G401.6 (cell line): ENCODE results near the gene UGT1A10.
"Not testable (repeated sequence)": the region's sequence is repeated elsewhere in the genome, so short reads cannot be mapped to it uniquely, and the experiment has no call there.

Experiments
- FAIRE-seq: peaks from 2 replicates; lab custom pipeline; 2012; peaks lifted over from hg19 to GRCh38; lab: Jason Lieb, UNC

UGT1A10 gene

GRCh38 chr2:233745073-233745755, 109.0 kb downstream of the UGT1A10 start:
- no peak for FAIRE-seq

GRCh38 chr2:233745838-233746237, 109.6 kb downstream of the UGT1A10 start:
- FAIRE-seq, result not testable (repeated sequence)

- FAIRE-seq, result no peak
Measured at GRCh38 chr2:233746475-233747282, 110.4 kb downstream of the UGT1A10 start.

- FAIRE-seq, result no peak
Measured at GRCh38 chr2:233747283-233747544, 111.0 kb downstream of the UGT1A10 start.

- FAIRE-seq, result not testable (repeated sequence)
Measured at GRCh38 chr2:233750689-233751088, 114.4 kb downstream of the UGT1A10 start.

GRCh38 chr2:233751212-233752009, 115.2 kb downstream of the UGT1A10 start:
- FAIRE-seq, result not testable (repeated sequence)

- FAIRE-seq, result no peak
Measured at GRCh38 chr2:233754872-233755611, 118.8 kb downstream of the UGT1A10 start.

GRCh38 chr2:233756429-233757081, 120.3 kb downstream of the UGT1A10 start:
- no peak for FAIRE-seq

GRCh38 chr2:233758141-233758540, 121.9 kb downstream of the UGT1A10 start:
- FAIRE-seq, result no peak

- FAIRE-seq, result no peak
Measured at GRCh38 chr2:233758849-233759248, 122.6 kb downstream of the UGT1A10 start.

- FAIRE-seq, result no peak
Measured at GRCh38 chr2:233760043-233760442, 123.8 kb downstream of the UGT1A10 start, which contains the start of gene UGT1A1. UGT1A1 (plus strand) TSS chr2:233760270; CDS start chr2:233760288, 18 bp downstream.

GRCh38 chr2:233761040-233761769, 125.0 kb downstream of the UGT1A10 start:
- no peak for FAIRE-seq

- FAIRE-seq, result no peak
Measured at GRCh38 chr2:233764264-233764663, 128.0 kb downstream of the UGT1A10 start.

GRCh38 chr2:233764761-233765160, 128.5 kb downstream of the UGT1A10 start:
- FAIRE-seq, result no peak

- FAIRE-seq, result no peak
Measured at GRCh38 chr2:233766416-233766815, 130.2 kb downstream of the UGT1A10 start.

GRCh38 chr2:233768076-233768475, 131.8 kb downstream of the UGT1A10 start:
- no peak for FAIRE-seq

GRCh38 chr2:233769260-233769659, 133.0 kb downstream of the UGT1A10 start:
- FAIRE-seq, result no peak

GRCh38 chr2:233772153-233772552, 135.9 kb downstream of the UGT1A10 start:
- no peak for FAIRE-seq

- no peak for FAIRE-seq
Measured at GRCh38 chr2:233772583-233772982, 136.3 kb downstream of the UGT1A10 start.

- FAIRE-seq, result no peak
Measured at GRCh38 chr2:233773854-233774253, 137.6 kb downstream of the UGT1A10 start.

- FAIRE-seq, result no peak
Measured at GRCh38 chr2:233775414-233775813, 139.2 kb downstream of the UGT1A10 start.
